ENCODE results near the gene BPIFA3. TPM values are rescaled to one million over a fixed set of nuclear protein-coding genes. Genes with fewer than 3 reads are reported as not detected.

BPIFA3 gene
- total and polyA plus RNA-seq, 9 of the 15 experiments (the other 6 are each of a cell fraction or from before 2014, with no cell fraction given) = not detected

DNA sequence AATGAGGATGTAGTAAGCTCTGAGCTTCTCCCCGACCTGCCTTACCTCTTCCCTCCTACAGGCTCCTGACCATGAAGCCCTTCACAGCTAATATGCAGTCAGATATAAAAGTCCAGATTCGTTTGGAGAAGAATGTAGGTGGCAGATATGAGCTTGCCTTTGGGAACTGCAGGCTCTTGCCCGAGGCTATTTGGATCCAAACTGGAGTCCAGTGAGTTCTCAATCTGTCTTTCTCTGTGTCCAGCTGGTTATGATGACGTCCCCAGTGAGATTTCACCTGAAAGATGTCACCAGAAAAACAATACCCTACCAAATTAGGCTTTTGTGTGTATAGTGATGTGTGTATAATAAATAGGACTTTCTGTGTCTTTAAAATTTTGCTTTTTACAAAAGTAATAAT is 14.7 kb upstream of the BPIFA3 start:
- Histone ChIP-seq H3K9me1 (ENCODE audit: control insufficient read depth, insufficient read depth, low read length) (no peaks in the 10 kb centered on the region), H3K4me1 (replicated peaks in 1 of 2; ENCODE audit: control insufficient read depth in 2 of 2, insufficient read depth in 2 of 2, low read length in 2 of 2) (no peaks in the 10 kb centered on the region), H3K27me3 (ENCODE audit: control insufficient read depth in 2 of 2, insufficient read depth in 2 of 2, low read length in 2 of 2) (peaks cover 7 to 8% of the 10 kb centered on the region in 2 experiments), H3K79me2 (ENCODE audit: control insufficient read depth, insufficient read depth, low read length) (no peaks in the 10 kb centered on the region), H2AFZ (ENCODE audit: low read depth, low read length) (no peak overlapping the region), H3K9ac (ENCODE audit: insufficient read depth in 1 of 2, low read depth in 2 of 2, low read length in 2 of 2) (no peak overlapping the region), H3K27ac (ENCODE audit: extremely low read depth, low read depth, low read length) (no peak overlapping the region), H3K4me2 (ENCODE audit: insufficient read depth, low read length) (no peak overlapping the region), H3K4me3 (no peak overlapping the region), H3K36me3 (ENCODE audit: control insufficient read depth, insufficient read depth, low read length) (no peaks in the 10 kb centered on the region), H3K9me3 (replicated peaks; ENCODE audit: control insufficient read depth, insufficient read depth, low read depth, low read length) (no peaks in the 10 kb centered on the region), H4K20me1 (replicated peaks; ENCODE audit: control insufficient read depth, insufficient read depth, low read length) (peaks cover 4% of the 10 kb centered on the region; the same call in 1 of the 2 replicates)
- ATAC-seq (no peak), DNase-seq (ENCODE audit: extremely low read depth in 1 of 4, low spot score in 3 of 4) (no peak), FAIRE-seq (no peak)
- in situ Hi-C loops (cut with MboI) = no loop called here
- WGBS (ENCODE audit: insufficient coverage, low coverage, missing lambda C conversion rate) = 0% methylated on average over 4 of the region's 4 CpGs
- ChIA-PET POLR2A (no interaction called here), CTCF (ENCODE audit: low intra/inter-chr PET ratio) (no interaction called here)
- no peak for TF ChIP-seq CGGBP1 (CRISPR knock-in tag; IDR thresholded peaks at IDR 0.05)
- no peak for TF ChIP-seq KDM5B (IDR thresholded peaks at IDR 0.05; ENCODE audit: insufficient replicate concordance, low read depth, low read length)
- no peak for TF ChIP-seq PTRF (tag; IDR thresholded peaks at IDR 0.05)
- TF ChIP-seq, protein P1, sequence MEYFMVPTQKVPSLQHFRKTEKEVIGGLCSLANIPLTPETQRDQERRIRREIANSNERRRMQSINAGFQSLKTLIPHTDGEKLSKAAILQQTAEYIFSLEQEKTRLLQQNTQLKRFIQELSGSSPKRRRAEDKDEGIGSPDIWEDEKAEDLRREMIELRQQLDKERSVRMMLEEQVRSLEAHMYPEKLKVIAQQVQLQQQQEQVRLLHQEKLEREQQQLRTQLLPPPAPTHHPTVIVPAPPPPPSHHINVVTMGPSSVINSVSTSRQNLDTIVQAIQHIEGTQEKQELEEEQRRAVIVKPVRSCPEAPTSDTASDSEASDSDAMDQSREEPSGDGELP (CRISPR knock-in tag; IDR thresholded peaks at IDR 0.05; ENCODE audit: borderline replicate concordance) = no peak
- no peak for TF ChIP-seq SFPQ (IDR thresholded peaks at IDR 0.05; ENCODE audit: low read depth, low read length)
- BruUV-seq (replicated peaks) = no TSS peak
- intact Hi-C loops (cut with micrococcal nuclease) = no loop called here

All from K562 (cell line).